GM23338 (cell line): Measurements from ENCODE around the gene TMEM269. TPM values are rescaled to one million over a fixed set of nuclear protein-coding genes. Genes with fewer than 3 reads are reported as not detected.

ENCODE experiments used
- ATAC-seq: fragments of 200-7000 bp; cut with Tn5 transposase; 3 replicates; pipeline ENCODE4 v1.9.1; 2020
- DNase-seq: peaks from one replicate; pipeline ENCODE4 v3.0.0-alpha.2; 2015; ENCODE audit warnings: low spot score
- H2AFZ ChIP-seq: fragments of 200-600 bp; sonication (generic); 2 replicates; pipeline ENCODE4 v1.8.0; 2016; ENCODE audit warnings: antibody characterized with exemption, mild to moderate bottlenecking, moderate library complexity
- H3F3A ChIP-seq: fragments of 200-600 bp; sonication (generic); replicated peaks from 2 replicates; pipeline ENCODE4 v1.8.0; 2017; ENCODE audit warnings: antibody characterized with exemption, mixed run types, low read depth
- H3K27ac ChIP-seq: fragments of 200-600 bp; sonication (generic); 2 replicates; pipeline ENCODE4 v1.6.1; 2016; ENCODE audit warnings: low read depth
- H3K27me3 ChIP-seq: fragments of 200-600 bp; sonication (generic); 2 replicates; pipeline ENCODE4 v1.8.0; 2016; ENCODE audit warnings: mild to moderate bottlenecking, mixed run types, moderate library complexity; ENCODE audit not compliant: insufficient read depth
- H3K36me3 ChIP-seq: fragments of 200-600 bp; sonication (generic); 2 replicates; pipeline ENCODE4 v1.8.0; 2016; ENCODE audit warnings: mild to moderate bottlenecking; ENCODE audit not compliant: insufficient read depth
- H3K4me1 ChIP-seq: fragments of 200-600 bp; sonication (generic); 2 replicates; pipeline ENCODE4 v1.8.0; 2016; ENCODE audit warnings: mild to moderate bottlenecking, moderate library complexity; ENCODE audit not compliant: insufficient read depth
- H3K4me2 ChIP-seq: fragments of 200-600 bp; sonication (generic); 2 replicates; pipeline ENCODE4 v1.7.1; 2017; ENCODE audit warnings: mixed run types
- H3K4me3 ChIP-seq: fragments of 200-600 bp; sonication (generic); 2 replicates; pipeline ENCODE4 v1.6.1; 2016; ENCODE audit warnings: mixed run types
- H3K79me2 ChIP-seq: fragments of 200-600 bp; sonication (generic); replicated peaks from 2 replicates; pipeline ENCODE4 v1.8.0; 2017; ENCODE audit warnings: mild to moderate bottlenecking; ENCODE audit not compliant: insufficient read depth
- H3K9me2 ChIP-seq: fragments of 200-600 bp; sonication (generic); 2 replicates; pipeline ENCODE4 v1.8.0; 2017; ENCODE audit not compliant: insufficient read depth
- H4K20me1 ChIP-seq: fragments of 200-600 bp; sonication (generic); replicated peaks from 2 replicates; pipeline ENCODE4 v1.8.0; 2017; ENCODE audit warnings: mild to moderate bottlenecking; ENCODE audit not compliant: insufficient read depth
- H3K27ac Mint-ChIP-seq: 2 replicates; pipeline ENCODE4 v1.8.0; 2020; ENCODE audit warnings: inconsistent platforms, mild to moderate bottlenecking, moderate library complexity, mixed read lengths
- H3K27me3 Mint-ChIP-seq: 3 replicates; pipeline ENCODE4 v1.8.0; 2022; ENCODE audit warnings: low read depth, mild to moderate bottlenecking, moderate library complexity, mixed read lengths, inconsistent platforms; ENCODE audit not compliant: insufficient read depth, poor library complexity
- H3K36me3 Mint-ChIP-seq: 3 replicates; pipeline ENCODE4 v1.8.0; 2021; ENCODE audit warnings: low read depth, mild to moderate bottlenecking, inconsistent platforms, moderate library complexity, mixed read lengths
- H3K4me1 Mint-ChIP-seq: 3 replicates; pipeline ENCODE4 v1.8.0; 2020; ENCODE audit warnings: mild to moderate bottlenecking, inconsistent platforms, mixed read lengths
- H3K4me3 Mint-ChIP-seq: 3 replicates; pipeline ENCODE4 v1.8.0; 2021; ENCODE audit warnings: moderate library complexity, mild to moderate bottlenecking, inconsistent platforms, mixed read lengths
- H3K9me3 Mint-ChIP-seq: 3 replicates; pipeline ENCODE4 v1.8.0; 2020; ENCODE audit warnings: moderate library complexity, mild to moderate bottlenecking, inconsistent platforms, mixed read lengths
- ETS1 ChIP-seq: IDR thresholded peaks from 2 replicates; pipeline ENCODE4 v1.6.1; 2016; ENCODE audit warnings: antibody characterized with exemption
- NANOG ChIP-seq: IDR thresholded peaks from 2 replicates; pipeline ENCODE4 v1.6.1; 2016; ENCODE audit warnings: antibody characterized with exemption, borderline replicate concordance
- POLR2AphosphoS5 ChIP-seq: IDR thresholded peaks from 2 replicates; pipeline ENCODE4 v1.6.1; 2016; ENCODE audit warnings: antibody characterized with exemption, low read depth
- STAT1 ChIP-seq: IDR thresholded peaks from one replicate; pipeline ENCODE4 v1.6.1; 2016; ENCODE audit warnings: antibody characterized with exemption; ENCODE audit not compliant: unreplicated experiment
- ZNF462 ChIP-seq: fragments of 250-450 bp; sonication (Bioruptor Pico); IDR thresholded peaks from 2 replicates; pipeline ENCODE4 v1.5.0; 2020; ENCODE audit warnings: mild to moderate bottlenecking, moderate library complexity
- polyA plus RNA-seq: library from polyadenylated mRNA; unstranded; fragments of >200 nt; fragmentation: Nextera tagmentation; extraction: Ambion mirVana; gene quantifications from 2 replicates; pipeline ENCODE4 v1.2.1, GENCODE V29; 2016
- total RNA-seq: library from RNA; depleted of rRNA; stranded (reverse); fragments of >200 nt; shearing (Covaris generic); gene quantifications from 2 replicates; pipeline ENCODE4 v1.2.3, GENCODE V29; 2014

Gene TMEM269
- total and polyA plus RNA-seq, 2 experiments from 2014 or later, result 0.31 to 0.45 TPM

DNA sequence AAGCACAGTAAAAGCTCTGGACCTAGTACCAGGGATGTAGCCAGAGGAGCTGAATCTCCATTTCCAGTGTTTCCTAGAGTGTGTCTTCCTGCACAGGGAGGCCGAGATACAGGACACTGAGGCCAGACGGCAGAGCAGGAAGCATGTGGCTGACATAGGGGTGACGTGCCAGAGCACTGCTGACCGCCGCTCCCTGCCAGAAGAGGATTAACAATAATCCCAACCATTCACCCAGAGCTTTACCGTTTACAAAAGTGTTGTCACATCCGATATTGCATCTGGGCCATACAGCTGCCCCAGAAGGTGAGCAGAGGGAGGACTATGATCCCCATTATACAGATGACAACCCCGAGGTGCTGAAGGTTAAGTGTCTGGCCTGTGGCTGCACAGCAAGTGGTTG, 38.9 kb upstream of the TMEM269 start:
- no peak for ATAC-seq
- peaks cover 25% of the 10 kb centered on the region for H3K4me1 Mint-ChIP-seq
- peaks cover 34% of the 10 kb centered on the region for H3K36me3 Mint-ChIP-seq
- Histone ChIP-seq H3F3A (0 out of 2 replicates have a peak, but pooled peaks cover 3% of the 10 kb centered on the region), H3K4me1 (peaks cover 12% of the 10 kb centered on the region), H2AFZ (no peak overlapping the region), H3K36me3 (peaks cover 8% of the 10 kb centered on the region; the same call in 1 of the 2 replicates), H3K27me3 (no peaks in the 10 kb centered on the region), H3K27ac (no peak overlapping the region), H3K9me2 (no peaks in the 10 kb centered on the region), H3K4me2 (no peak overlapping the region), H3K4me3 (no peak overlapping the region), H4K20me1 (no peaks in the 10 kb centered on the region), H3K79me2 (no peaks in the 10 kb centered on the region)
- H3K27me3 Mint-ChIP-seq, result peaks cover 24% of the 10 kb centered on the region
- H3K9me3 Mint-ChIP-seq, result peaks cover 7% of the 10 kb centered on the region; the same call in 2 of the 3 replicates
- H3K4me3 Mint-ChIP-seq, result no peak overlapping the region
- DNase-seq, result no peak
- TF ChIP-seq NANOG (no peak), ZNF462 (no peak), ETS1 (no peak), STAT1 (no peak), POLR2AphosphoS5 (no peak)
- no peak overlapping the region for H3K27ac Mint-ChIP-seq
